ENCODE results near the gene EXOC6. TPM values are rescaled to one million over a fixed set of nuclear protein-coding genes. Genes with fewer than 3 reads are reported as not detected.
"Not testable (repeated sequence)": the region's sequence is repeated elsewhere in the genome, so short reads cannot be mapped to it uniquely, and the experiment has no call there.

The EXOC6 gene
- total and polyA plus RNA-seq, 11 donors, result 5.8 to 12.3 (median 9.9) TPM

- intact Hi-C loops (cut with DNase I), result no loop called here
- TF ChIP-seq CTCF (IDR thresholded peaks at IDR 0.05), result no peak
- TF ChIP-seq POLR2A (IDR thresholded peaks at IDR 0.05), result no peak
- Histone ChIP-seq H3K9me3 (peaks cover 0 to 9% (median 0%) of the 10 kb centered on the region in 12 donors), H3K27me3 (no peaks in the 10 kb centered on the region), H3K27ac (no peak overlapping the region), H3K4me1 (no peaks in the 10 kb centered on the region), H3K4me3 (no peak overlapping the region), H3K36me3 (peaks cover 0 to 18% (median 0%) of the 10 kb centered on the region in 9 donors)
- 88 to 100% (median 95%) methylated on average over 1 of the region's 1 CpG for WGBS, 4 donors
- ATAC-seq (no peak), DNase-seq (no peak)
Measured at GRCh38 chr10:92969151-92969550, 120.8 kb downstream of the EXOC6 start.

- H3K4me1 ChIP-seq, result no peaks in the 10 kb centered on the region
- intact Hi-C loops (cut with DNase I), result no loop called here
- H3K36me3 ChIP-seq, result peaks cover 0 to 19% (median 3%) of the 10 kb centered on the region in 9 donors
- peaks cover 0 to 9% (median 0%) of the 10 kb centered on the region in 12 donors for H3K9me3 ChIP-seq
- no peak for DNase-seq
- no peak overlapping the region for H3K4me3 ChIP-seq
- 90 to 95% (median 93%) methylated on average over 3 of the region's 3 CpGs for WGBS, 4 donors
- no peak for ATAC-seq
- TF ChIP-seq POLR2A (IDR thresholded peaks at IDR 0.05) (no peak), CTCF (IDR thresholded peaks at IDR 0.05) (no peak)
- H3K27me3 ChIP-seq, result no peaks in the 10 kb centered on the region
- H3K27ac ChIP-seq, result no peak overlapping the region
Measured at GRCh38 chr10:92970301-92971070, 122.2 kb downstream of the EXOC6 start.

GRCh38 chr10:92972066-92972870, 123.9 kb downstream of the EXOC6 start:
- H3K4me3 ChIP-seq, result no peak overlapping the region
- no peak overlapping the region for H3K27ac ChIP-seq
- no peaks in the 10 kb centered on the region for H3K27me3 ChIP-seq
- H3K9me3 ChIP-seq, result peaks cover 0 to 9% (median 0%) of the 10 kb centered on the region in 12 donors
- TF ChIP-seq CTCF (IDR thresholded peaks at IDR 0.05) (no peak), POLR2A (IDR thresholded peaks at IDR 0.05) (no peak)
- H3K36me3 ChIP-seq, result peaks cover 0 to 19% (median 3%) of the 10 kb centered on the region in 9 donors
- intact Hi-C loops (cut with DNase I), result no loop called here
- no peaks in the 10 kb centered on the region for H3K4me1 ChIP-seq
- 68 to 83% (median 76%) methylated on average over 3 of the region's 3 CpGs for WGBS, 4 donors
- ATAC-seq (no peak), DNase-seq (no peak)

- no peak for TF ChIP-seq POLR2A (IDR thresholded peaks at IDR 0.05)
- TF ChIP-seq CTCF (IDR thresholded peaks at IDR 0.05), result no peak
- 69 to 91% (median 89%) methylated on average over 2 of the region's 2 CpGs for WGBS, 4 donors
- Histone ChIP-seq H3K4me3 (no peak overlapping the region), H3K27me3 (no peaks in the 10 kb centered on the region), H3K9me3 (peaks cover 0 to 9% (median 0%) of the 10 kb centered on the region in 12 donors), H3K36me3 (peaks cover 0 to 19% (median 3%) of the 10 kb centered on the region in 9 donors), H3K4me1 (no peaks in the 10 kb centered on the region), H3K27ac (no peak overlapping the region)
- intact Hi-C loops (cut with DNase I), result no loop called here
- DNase-seq (no peak), ATAC-seq (no peak)
Measured at GRCh38 chr10:92972886-92973285, 124.6 kb downstream of the EXOC6 start.

GRCh38 chr10:92976278-92976677, 128.0 kb downstream of the EXOC6 start:
- H3K27me3 ChIP-seq; H3K36me3 ChIP-seq; DNase-seq; ATAC-seq; intact Hi-C loops (cut with DNase I); H3K9me3 ChIP-seq; H3K27ac ChIP-seq; H3K4me1 ChIP-seq; H3K4me3 ChIP-seq: not testable (repeated sequence)
- WGBS, 4 donors, result 60 to 79% (median 68%) methylated on average over 1 to 4 of the region's 5 CpGs

Measured in heart left ventricle (tissue), 16 donors.